Measurements from ENCODE around the gene PFDN6. TPM values are rescaled to one million over a fixed set of nuclear protein-coding genes. Genes with fewer than 3 reads are reported as not detected.

Gene PFDN6
- total RNA-seq, 2 experiments from 2014 or later = 53.3 to 54.7 TPM

- Mint-ChIP-seq H3K4me1 (peaks cover 28% of the 10 kb centered on the region), H3K9me3 (no peaks in the 10 kb centered on the region), H3K36me3 (peaks cover 22% of the 10 kb centered on the region), H3K4me3 (no peak overlapping the region), H3K27ac (peak overlapping the region; percentile 38), H3K27me3 (no peaks in the 10 kb centered on the region)
- POLR2A ChIA-PET = no interaction called here
- ATAC-seq (ENCODE audit: low read depth) = no peak
- DNase-seq = no peak
Measured at GRCh38 chr6:33305052-33305451, 15.7 kb downstream of the PFDN6 start.

DNA sequence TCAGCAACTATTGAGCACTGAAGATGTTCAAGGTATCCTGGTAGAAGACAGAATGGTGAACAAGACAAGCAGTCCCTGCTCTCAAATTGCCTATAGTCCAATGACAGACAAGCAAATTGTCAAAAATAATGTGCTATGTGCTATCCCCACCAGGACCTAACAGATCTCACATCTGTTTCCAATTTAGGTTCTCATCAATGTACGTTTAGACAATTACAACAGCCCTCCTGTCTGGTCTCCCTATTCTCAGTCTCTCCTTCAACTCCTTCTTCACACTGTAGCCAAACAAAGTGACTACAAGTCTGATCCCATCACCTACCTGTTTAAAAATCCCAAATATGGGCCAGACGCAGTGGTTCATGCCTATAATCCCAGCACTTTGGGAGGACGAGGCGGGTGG, 17.0 kb downstream of the PFDN6 start:
- POLR2A ChIA-PET = no interaction called here
- DNase-seq (no peak), ATAC-seq (ENCODE audit: low read depth) (no peak)
- H3K36me3 Mint-ChIP-seq = peaks cover 19% of the 10 kb centered on the region
- H3K4me1 Mint-ChIP-seq = peaks cover 26% of the 10 kb centered on the region
- no peaks in the 10 kb centered on the region for H3K27me3 Mint-ChIP-seq
- no peaks in the 10 kb centered on the region for H3K9me3 Mint-ChIP-seq
- H3K4me3 Mint-ChIP-seq = no peak overlapping the region
- peak overlapping the region; percentile 26 for H3K27ac Mint-ChIP-seq

DNA sequence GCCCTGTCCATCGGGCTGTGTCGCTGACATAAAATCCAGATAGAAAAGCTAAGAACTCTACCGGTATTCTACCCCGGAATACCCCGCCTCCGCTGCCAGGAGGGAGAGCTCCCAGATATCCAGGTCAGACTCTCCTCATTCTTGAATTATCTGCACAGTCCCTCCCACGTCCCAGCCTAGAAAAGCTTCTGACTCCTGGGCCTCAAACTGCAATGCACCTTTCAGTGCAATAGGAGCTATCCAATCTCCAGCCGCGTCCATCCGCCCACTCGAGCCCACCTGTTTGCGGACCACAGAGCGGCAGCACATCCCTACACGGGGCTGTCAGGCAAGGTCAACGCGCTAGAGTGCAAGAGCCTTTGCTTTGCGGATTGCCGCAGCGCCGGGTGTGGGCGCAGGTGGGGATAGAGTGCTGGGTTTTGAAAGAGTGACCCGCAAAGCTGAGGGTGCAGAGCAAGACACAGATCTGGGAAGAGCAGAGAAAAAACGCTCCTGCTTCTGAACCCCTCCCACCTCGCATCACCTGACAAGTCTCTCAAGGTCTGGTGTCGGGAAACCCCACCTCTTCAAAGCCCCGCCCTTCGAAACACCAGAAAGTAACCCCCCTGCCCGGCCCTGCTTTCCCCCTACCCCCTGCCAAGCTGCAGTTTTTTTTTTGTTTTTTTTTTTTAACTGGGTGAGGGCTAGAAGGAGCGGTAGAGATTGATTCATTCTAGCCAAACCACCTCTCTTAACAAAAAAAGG, 23.1 kb downstream of the PFDN6 start:
- ATAC-seq (ENCODE audit: low read depth) (peak; percentile 34), DNase-seq (peak; percentile 71)
- H3K4me3 Mint-ChIP-seq = peak overlapping the region; percentile 98
- peak overlapping the region; percentile 97 for H3K27ac Mint-ChIP-seq
- H3K27me3 Mint-ChIP-seq = no peaks in the 10 kb centered on the region
- H3K36me3 Mint-ChIP-seq = peaks cover 36% of the 10 kb centered on the region
- H3K9me3 Mint-ChIP-seq = no peaks in the 10 kb centered on the region
- POLR2A ChIA-PET = interaction anchor here (0.5 to 2.8 kb wide), 15 partner anchors 13 to 341 kb away, joined by 3 to 62 read pairs (median 3); partner anchors contain the start of genes B3GALT4, BAK1, CUTA and PFDN6
- peaks cover 38% of the 10 kb centered on the region for H3K4me1 Mint-ChIP-seq

- Mint-ChIP-seq H3K4me1 (peaks cover 40% of the 10 kb centered on the region), H3K9me3 (no peaks in the 10 kb centered on the region), H3K36me3 (peaks cover 36% of the 10 kb centered on the region), H3K4me3 (peak overlapping the region; percentile 98), H3K27me3 (no peaks in the 10 kb centered on the region), H3K27ac (peak overlapping the region; percentile 97)
- peak; percentile 2 for ATAC-seq (ENCODE audit: low read depth)
- POLR2A ChIA-PET = interaction anchor here (0.6 to 2.8 kb wide), 15 partner anchors 12 to 341 kb away, joined by 3 to 62 read pairs (median 5); partner anchors contain the start of genes B3GALT4, BAK1, CUTA and PFDN6
- DNase-seq = peak; percentile 68
Measured at GRCh38 chr6:33313105-33313708, 23.8 kb downstream of the PFDN6 start.

DNA sequence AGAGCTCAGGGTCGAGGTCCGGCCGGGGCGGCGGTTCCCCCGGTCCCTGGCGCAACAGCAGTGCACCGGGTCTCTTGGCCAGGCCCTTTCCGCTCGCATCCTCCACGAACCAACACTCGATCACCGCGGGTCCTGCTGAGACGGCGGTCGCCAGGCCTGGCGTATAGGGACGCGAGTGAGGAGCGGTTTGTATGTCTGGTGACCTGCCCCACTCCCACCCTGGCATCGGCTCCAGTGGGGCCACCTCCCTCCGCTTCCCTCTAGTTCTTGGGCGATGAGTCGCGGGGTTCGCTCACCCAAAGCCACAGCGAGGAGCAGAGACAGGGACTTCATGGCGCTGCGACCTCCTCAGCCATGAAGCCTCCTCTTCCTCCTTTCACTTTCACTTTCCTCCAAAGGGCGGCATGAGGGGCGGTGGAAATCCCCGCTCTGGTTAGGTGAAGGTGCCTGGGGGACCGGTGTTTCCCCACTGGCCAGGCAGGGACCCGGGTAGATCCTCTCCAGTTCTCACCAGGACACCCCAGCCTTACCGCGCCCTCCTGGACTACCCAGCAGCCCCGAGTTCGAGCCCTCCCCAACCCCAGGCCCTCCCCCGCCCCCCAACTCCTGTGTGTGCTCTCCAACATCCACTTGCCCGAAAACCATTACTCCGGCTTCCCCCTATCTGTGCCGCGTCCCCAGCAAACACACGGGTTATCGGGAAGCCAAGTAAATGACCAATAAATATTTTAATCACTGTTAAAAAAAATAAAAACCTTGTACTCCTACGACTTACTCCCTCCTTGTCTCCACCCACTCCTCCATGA, 24.5 kb downstream of the PFDN6 start, which contains the start of gene TAPBP:
TSS of gene TAPBP (minus strand) at position 370 of the 806 bp plus-strand sequence. CDS start at position 333, 37 bp downstream.
- Mint-ChIP-seq H3K4me1 (peaks cover 43% of the 10 kb centered on the region), H3K27me3 (no peaks in the 10 kb centered on the region), H3K9me3 (no peaks in the 10 kb centered on the region), H3K36me3 (peaks cover 38% of the 10 kb centered on the region), H3K4me3 (peak within 1 kb of the TSS; percentile 98), H3K27ac (peak within 1 kb of the TSS; percentile 97)
- peak; percentile 51 for ATAC-seq (ENCODE audit: low read depth)
- DNase-seq = peak; percentile 82
- POLR2A ChIA-PET = interaction anchor here (0.6 to 2.8 kb wide), 16 partner anchors 11 to 342 kb away, joined by 3 to 62 read pairs (median 4); partner anchors contain the start of genes B3GALT4, BAK1, CUTA and PFDN6

GRCh38 chr6:33314515-33314942, 25.1 kb downstream of the PFDN6 start:
- H3K27ac Mint-ChIP-seq = peak overlapping the region; percentile 97
- peaks cover 42% of the 10 kb centered on the region for H3K36me3 Mint-ChIP-seq
- no peaks in the 10 kb centered on the region for H3K9me3 Mint-ChIP-seq
- peak overlapping the region; percentile 98 for H3K4me3 Mint-ChIP-seq
- DNase-seq (peak; percentile 61), ATAC-seq (ENCODE audit: low read depth) (peak; percentile 13)
- H3K27me3 Mint-ChIP-seq = no peaks in the 10 kb centered on the region
- peaks cover 47% of the 10 kb centered on the region for H3K4me1 Mint-ChIP-seq
- POLR2A ChIA-PET = interaction anchor here (1.2 to 2.5 kb wide), 2 partner anchors 30 to 37 kb away, joined by 4 to 20 read pairs; partner anchors contain the start of gene B3GALT4

GRCh38 chr6:33314943-33315792, 25.8 kb downstream of the PFDN6 start:
- H3K4me1 Mint-ChIP-seq = peaks cover 53% of the 10 kb centered on the region
- H3K27ac Mint-ChIP-seq = peak overlapping the region; percentile 97
- peaks cover 48% of the 10 kb centered on the region for H3K36me3 Mint-ChIP-seq
- no peak for DNase-seq
- H3K9me3 Mint-ChIP-seq = no peaks in the 10 kb centered on the region
- no peak for ATAC-seq (ENCODE audit: low read depth)
- peak overlapping the region; percentile 98 for H3K4me3 Mint-ChIP-seq
- POLR2A ChIA-PET = interaction anchor here (1.2 kb wide), 1 partner anchor 29 kb away, joined by 4 read pairs; no protein-coding TSS in a partner anchor
- H3K27me3 Mint-ChIP-seq = no peaks in the 10 kb centered on the region

DNA sequence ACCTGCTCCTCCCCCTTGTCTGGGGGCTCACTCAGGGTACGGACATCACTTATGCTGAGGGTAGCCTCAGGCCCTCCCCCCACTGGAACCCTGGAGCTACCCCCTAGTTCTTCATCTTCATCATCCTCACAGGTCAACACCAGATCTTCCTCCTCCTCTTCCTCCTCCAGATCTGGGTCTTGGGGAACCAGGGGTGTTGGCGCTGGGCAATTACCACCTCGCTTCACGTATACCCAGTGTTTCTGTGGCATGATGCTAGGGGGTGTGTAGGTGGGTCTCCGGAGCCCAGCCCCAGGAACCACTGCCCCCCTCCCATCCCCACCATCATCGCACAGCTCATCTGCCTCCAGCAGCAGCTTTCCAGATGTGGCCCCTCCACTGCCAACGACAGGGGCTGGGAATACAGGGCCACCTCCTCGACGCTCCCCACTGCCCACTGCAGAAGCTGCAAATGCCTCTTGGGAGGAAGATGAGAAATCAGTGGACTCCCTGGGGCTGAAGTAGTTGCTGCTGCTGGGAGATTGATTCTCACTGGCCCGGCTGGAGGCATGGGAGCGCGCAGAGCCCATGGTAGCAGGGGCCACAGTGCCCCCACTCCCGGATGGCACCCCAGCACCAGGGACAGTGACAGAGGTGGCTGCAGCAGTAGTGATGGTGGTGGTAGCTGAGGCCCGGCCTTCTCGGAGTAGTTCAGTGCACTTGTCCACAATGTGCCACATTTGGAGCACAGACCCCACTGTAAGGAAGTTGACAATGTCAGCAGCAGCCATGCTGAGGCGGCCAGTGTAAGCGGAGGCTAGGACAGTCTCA, 26.6 kb downstream of the PFDN6 start:
- ATAC-seq (ENCODE audit: low read depth) = no peak
- H3K4me1 Mint-ChIP-seq = peaks cover 56% of the 10 kb centered on the region
- peaks cover 52% of the 10 kb centered on the region for H3K36me3 Mint-ChIP-seq
- H3K4me3 Mint-ChIP-seq = peak overlapping the region; percentile 98
- H3K27ac Mint-ChIP-seq = peak overlapping the region; percentile 65
- DNase-seq = no peak
- no peaks in the 10 kb centered on the region for H3K27me3 Mint-ChIP-seq
- H3K9me3 Mint-ChIP-seq = no peaks in the 10 kb centered on the region
- POLR2A ChIA-PET = interaction anchor here (1.1 to 4.0 kb wide), 3 partner anchors 18 to 108 kb away, joined by 3 to 67 read pairs (median 23); partner anchors contain the start of genes RGL2 and RING1

- H3K27ac Mint-ChIP-seq = peak overlapping the region; percentile 71
- H3K9me3 Mint-ChIP-seq = no peaks in the 10 kb centered on the region
- no peak for ATAC-seq (ENCODE audit: low read depth)
- POLR2A ChIA-PET = interaction anchor here (0.7 to 4.0 kb wide), 12 partner anchors 8 to 472 kb away, joined by 3 to 67 read pairs (median 6); partner anchors contain the start of genes B3GALT4, CUTA, PFDN6 and RGL2
- DNase-seq = no peak
- peaks cover 54% of the 10 kb centered on the region for H3K36me3 Mint-ChIP-seq
- H3K4me3 Mint-ChIP-seq = peak overlapping the region; percentile 100
- peaks cover 56% of the 10 kb centered on the region for H3K4me1 Mint-ChIP-seq
- H3K27me3 Mint-ChIP-seq = no peaks in the 10 kb centered on the region
Measured at GRCh38 chr6:33316603-33317418, 27.4 kb downstream of the PFDN6 start.

DNA sequence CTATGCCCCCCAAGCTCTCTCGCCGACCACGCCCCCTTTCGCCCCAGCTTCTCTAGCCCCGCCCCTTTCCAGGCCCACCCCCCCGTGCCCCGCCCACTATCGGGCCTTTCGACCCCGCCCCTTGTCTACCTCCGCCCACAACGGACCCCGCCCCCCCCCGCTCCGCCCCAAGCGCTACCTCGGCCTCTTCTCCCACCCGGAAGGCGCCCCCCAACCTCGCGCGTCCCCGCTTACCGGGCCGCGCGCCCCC, 27.9 kb downstream of the PFDN6 start:
- H3K27ac Mint-ChIP-seq = peak overlapping the region; percentile 71
- H3K27me3 Mint-ChIP-seq = no peaks in the 10 kb centered on the region
- POLR2A ChIA-PET = interaction anchor here (0.7 to 4.0 kb wide), 18 partner anchors 9 to 472 kb away, joined by 3 to 67 read pairs (median 6); partner anchors contain the start of genes B3GALT4, CUTA, PFDN6 and RGL2
- no peaks in the 10 kb centered on the region for H3K9me3 Mint-ChIP-seq
- peak overlapping the region; percentile 100 for H3K4me3 Mint-ChIP-seq
- peaks cover 54% of the 10 kb centered on the region for H3K36me3 Mint-ChIP-seq
- DNase-seq = no peak
- peaks cover 57% of the 10 kb centered on the region for H3K4me1 Mint-ChIP-seq
- no peak for ATAC-seq (ENCODE audit: low read depth)
